Measurements from ENCODE around the gene RNF151. TPM values are rescaled to one million over a fixed set of nuclear protein-coding genes. Genes with fewer than 3 reads are reported as not detected.

Gene RNF151
- total and polyA plus RNA-seq, 2 of the 13 experiments (the other 11 are each of a cell fraction or from before 2014, with no cell fraction given): not detected

DNA sequence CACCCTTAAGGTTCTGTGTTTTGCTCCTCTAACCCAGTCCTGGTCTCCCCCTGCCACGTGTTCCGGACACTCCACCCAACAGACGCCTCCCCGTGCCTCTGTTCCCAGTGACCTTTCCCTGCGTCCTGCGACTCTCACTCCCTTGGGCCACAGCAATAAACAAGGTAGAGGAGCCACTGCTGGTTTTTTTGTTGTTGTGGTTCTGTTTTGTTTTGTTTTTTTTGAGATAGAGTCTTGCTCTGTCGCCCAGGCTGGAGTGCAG lies 49.2 kb downstream of the RNF151 start:
- WGBS (ENCODE audit: low lambda C conversion rate): 7% methylated on average over 7 of the region's 7 CpGs
- FAIRE-seq (no peak), DNase-seq (ENCODE audit: low spot score) (no peak), ATAC-seq (no peak)
- 0 out of 2 replicates have a peak, but pooled peaks have one; percentile 31 for TF ChIP-seq ZNF747 (CRISPR knock-in tag; IDR thresholded peaks at IDR 0.05; ENCODE audit: borderline replicate concordance)
- peak; percentile 47; the same call in 1 of the 2 replicates for TF ChIP-seq ELF4 (CRISPR knock-in tag; IDR thresholded peaks at IDR 0.05; ENCODE audit: borderline replicate concordance)
- TF ChIP-seq, protein P1, sequence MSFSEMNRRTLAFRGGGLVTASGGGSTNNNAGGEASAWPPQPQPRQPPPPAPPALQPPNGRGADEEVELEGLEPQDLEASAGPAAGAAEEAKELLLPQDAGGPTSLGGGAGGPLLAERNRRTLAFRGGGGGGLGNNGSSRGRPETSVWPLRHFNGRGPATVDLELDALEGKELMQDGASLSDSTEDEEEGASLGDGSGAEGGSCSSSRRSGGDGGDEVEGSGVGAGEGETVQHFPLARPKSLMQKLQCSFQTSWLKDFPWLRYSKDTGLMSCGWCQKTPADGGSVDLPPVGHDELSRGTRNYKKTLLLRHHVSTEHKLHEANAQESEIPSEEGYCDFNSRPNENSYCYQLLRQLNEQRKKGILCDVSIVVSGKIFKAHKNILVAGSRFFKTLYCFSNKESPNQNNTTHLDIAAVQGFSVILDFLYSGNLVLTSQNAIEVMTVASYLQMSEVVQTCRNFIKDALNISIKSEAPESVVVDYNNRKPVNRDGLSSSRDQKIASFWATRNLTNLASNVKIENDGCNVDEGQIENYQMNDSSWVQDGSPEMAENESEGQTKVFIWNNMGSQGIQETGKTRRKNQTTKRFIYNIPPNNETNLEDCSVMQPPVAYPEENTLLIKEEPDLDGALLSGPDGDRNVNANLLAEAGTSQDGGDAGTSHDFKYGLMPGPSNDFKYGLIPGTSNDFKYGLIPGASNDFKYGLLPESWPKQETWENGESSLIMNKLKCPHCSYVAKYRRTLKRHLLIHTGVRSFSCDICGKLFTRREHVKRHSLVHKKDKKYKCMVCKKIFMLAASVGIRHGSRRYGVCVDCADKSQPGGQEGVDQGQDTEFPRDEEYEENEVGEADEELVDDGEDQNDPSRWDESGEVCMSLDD (CRISPR knock-in tag; IDR thresholded peaks at IDR 0.05; ENCODE audit: borderline replicate concordance): no peak
- TF ChIP-seq POGZ (CRISPR knock-in tag; IDR thresholded peaks at IDR 0.05): 0 out of 2 replicates have a peak, but pooled peaks have one; percentile 7
- TF ChIP-seq, protein P2, sequence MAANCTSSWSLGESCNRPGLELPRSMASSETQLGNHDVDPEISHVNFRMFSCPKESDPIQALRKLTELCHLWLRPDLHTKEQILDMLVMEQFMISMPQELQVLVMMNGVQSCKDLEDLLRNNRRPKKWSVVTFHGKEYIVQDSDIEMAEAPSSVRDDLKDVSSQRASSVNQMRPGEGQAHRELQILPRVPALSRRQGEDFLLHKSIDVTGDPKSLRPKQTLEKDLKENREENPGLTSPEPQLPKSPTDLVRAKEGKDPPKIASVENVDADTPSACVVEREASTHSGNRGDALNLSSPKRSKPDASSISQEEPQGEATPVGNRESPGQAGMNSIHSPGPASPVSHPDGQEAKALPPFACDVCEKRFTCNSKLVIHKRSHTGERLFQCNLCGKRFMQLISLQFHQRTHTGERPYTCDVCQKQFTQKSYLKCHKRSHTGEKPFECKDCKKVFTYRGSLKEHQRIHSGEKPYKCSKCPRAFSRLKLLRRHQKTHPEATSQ (CRISPR knock-in tag; IDR thresholded peaks at IDR 0.05; ENCODE audit: borderline replicate concordance): no peak
- 0 out of 2 replicates have a peak, but pooled peaks have one; percentile 19 for TF ChIP-seq ZSCAN31 (CRISPR knock-in tag; IDR thresholded peaks at IDR 0.05; ENCODE audit: low read depth)
- no peak for TF ChIP-seq EHMT2 (IDR thresholded peaks at IDR 0.05; ENCODE audit: borderline replicate concordance, low read depth, low read length)
- TF ChIP-seq ZNF670 (CRISPR knock-in tag; IDR thresholded peaks at IDR 0.05; ENCODE audit: borderline replicate concordance): 0 out of 2 replicates have a peak, but pooled peaks have one; percentile 69
- TF ChIP-seq, protein P3, sequence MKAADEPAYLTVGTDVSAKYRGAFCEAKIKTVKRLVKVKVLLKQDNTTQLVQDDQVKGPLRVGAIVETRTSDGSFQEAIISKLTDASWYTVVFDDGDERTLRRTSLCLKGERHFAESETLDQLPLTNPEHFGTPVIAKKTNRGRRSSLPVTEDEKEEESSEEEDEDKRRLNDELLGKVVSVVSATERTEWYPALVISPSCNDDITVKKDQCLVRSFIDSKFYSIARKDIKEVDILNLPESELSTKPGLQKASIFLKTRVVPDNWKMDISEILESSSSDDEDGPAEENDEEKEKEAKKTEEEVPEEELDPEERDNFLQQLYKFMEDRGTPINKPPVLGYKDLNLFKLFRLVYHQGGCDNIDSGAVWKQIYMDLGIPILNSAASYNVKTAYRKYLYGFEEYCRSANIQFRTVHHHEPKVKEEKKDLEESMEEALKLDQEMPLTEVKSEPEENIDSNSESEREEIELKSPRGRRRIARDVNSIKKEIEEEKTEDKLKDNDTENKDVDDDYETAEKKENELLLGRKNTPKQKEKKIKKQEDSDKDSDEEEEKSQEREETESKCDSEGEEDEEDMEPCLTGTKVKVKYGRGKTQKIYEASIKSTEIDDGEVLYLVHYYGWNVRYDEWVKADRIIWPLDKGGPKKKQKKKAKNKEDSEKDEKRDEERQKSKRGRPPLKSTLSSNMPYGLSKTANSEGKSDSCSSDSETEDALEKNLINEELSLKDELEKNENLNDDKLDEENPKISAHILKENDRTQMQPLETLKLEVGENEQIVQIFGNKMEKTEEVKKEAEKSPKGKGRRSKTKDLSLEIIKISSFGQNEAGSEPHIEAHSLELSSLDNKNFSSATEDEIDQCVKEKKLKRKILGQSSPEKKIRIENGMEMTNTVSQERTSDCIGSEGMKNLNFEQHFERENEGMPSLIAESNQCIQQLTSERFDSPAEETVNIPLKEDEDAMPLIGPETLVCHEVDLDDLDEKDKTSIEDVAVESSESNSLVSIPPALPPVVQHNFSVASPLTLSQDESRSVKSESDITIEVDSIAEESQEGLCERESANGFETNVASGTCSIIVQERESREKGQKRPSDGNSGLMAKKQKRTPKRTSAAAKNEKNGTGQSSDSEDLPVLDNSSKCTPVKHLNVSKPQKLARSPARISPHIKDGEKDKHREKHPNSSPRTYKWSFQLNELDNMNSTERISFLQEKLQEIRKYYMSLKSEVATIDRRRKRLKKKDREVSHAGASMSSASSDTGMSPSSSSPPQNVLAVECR (CRISPR knock-in tag; IDR thresholded peaks at IDR 0.05; ENCODE audit: borderline replicate concordance): peak; percentile 1; the same call in 1 of the 2 replicates
- TF ChIP-seq ZNF737 (CRISPR knock-in tag; IDR thresholded peaks at IDR 0.05; ENCODE audit: borderline replicate concordance): 0 out of 2 replicates have a peak, but pooled peaks have one; percentile 6
- TF ChIP-seq, protein P4, sequence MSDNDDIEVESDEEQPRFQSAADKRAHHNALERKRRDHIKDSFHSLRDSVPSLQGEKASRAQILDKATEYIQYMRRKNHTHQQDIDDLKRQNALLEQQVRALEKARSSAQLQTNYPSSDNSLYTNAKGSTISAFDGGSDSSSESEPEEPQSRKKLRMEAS (IDR thresholded peaks at IDR 0.05): peak; percentile 47; the same call in 1 of the 2 replicates
- Histone ChIP-seq H3K27ac (ENCODE audit: extremely low read length, insufficient read depth, low read length) (no peak overlapping the region), H3K27me3 (ENCODE audit: control insufficient read depth in 1 of 2, insufficient read depth in 2 of 2, low read length in 2 of 2) (peaks cover 2 to 19% of the 10 kb centered on the region in 2 experiments; a peak in 2 of 5 replicates), H3K36me3 (replicated peaks in 1 of 2; ENCODE audit: control insufficient read depth in 1 of 2, insufficient read depth in 2 of 2, low read length in 2 of 2) (no peaks in the 10 kb centered on the region), H3K9me3 (ENCODE audit: low read length) (no peaks in the 10 kb centered on the region), H4K20me1 (ENCODE audit: insufficient read depth, low read length) (no peaks in the 10 kb centered on the region), H3K4me3 (replicated peaks in 1 of 3; ENCODE audit: insufficient read depth in 1 of 3, low read depth in 2 of 3, low read length in 3 of 3) (peak overlapping the region; percentile 20 to 61 (median 40); a peak in 5 of 6 replicates), H3K4me2 (ENCODE audit: low read depth, low read length) (peak overlapping the region; percentile 93), H3K9ac (ENCODE audit: insufficient read depth, low read depth, low read length) (peak overlapping the region; percentile 60), H3K4me1 (ENCODE audit: insufficient read depth, low read length) (peaks cover 65% of the 10 kb centered on the region), H2AFZ (ENCODE audit: low read length) (peak overlapping the region; percentile 59), H3K79me2 (ENCODE audit: insufficient read depth, low read length) (no peaks in the 10 kb centered on the region)
- in situ Hi-C loops (cut with HindIII; ENCODE audit: extremely low pct_ligation_motif_present, low pct_unique_long_range_greater_than_20kb) (no loop called here), intact Hi-C loops (cut with micrococcal nuclease; ENCODE audit: unreplicated experiment) (no loop called here)
- BruUV-seq (replicated peaks): no TSS peak
- ChIA-PET CTCF (ENCODE audit: low intra/inter-chr PET ratio, low total read pairs) (no interaction called here), POLR2A (interaction anchor here (1.1 to 2.9 kb wide), 5 partner anchors 20 to 139 kb away, joined by 3 to 22 read pairs (median 7); partner anchors contain the start of genes NTHL1, RPS2, TRAF7 and TSC2)

All from HepG2 (cell line).